GM18951 (cell line): ENCODE measurements around the gene PTPRU.

Experiments
- POLR2A ChIP-seq: IDR thresholded peaks from 4 replicates; pipeline ENCODE4 v1.6.1; 2011; ENCODE audit warnings: mild to moderate bottlenecking; ENCODE audit not compliant: insufficient read length, insufficient read depth; ENCODE audit errors: extremely low read depth
- in situ Hi-C: fragments of 300-500 bp; cut with MboI; formaldehyde crosslinking; loops from one replicate; pipeline ENCODE4 v1.12.0; 2022; ENCODE audit warnings: low sequenced_read_pairs, mixed read lengths, inconsistent platforms; ENCODE audit not compliant: unreplicated experiment

PTPRU gene

DNA sequence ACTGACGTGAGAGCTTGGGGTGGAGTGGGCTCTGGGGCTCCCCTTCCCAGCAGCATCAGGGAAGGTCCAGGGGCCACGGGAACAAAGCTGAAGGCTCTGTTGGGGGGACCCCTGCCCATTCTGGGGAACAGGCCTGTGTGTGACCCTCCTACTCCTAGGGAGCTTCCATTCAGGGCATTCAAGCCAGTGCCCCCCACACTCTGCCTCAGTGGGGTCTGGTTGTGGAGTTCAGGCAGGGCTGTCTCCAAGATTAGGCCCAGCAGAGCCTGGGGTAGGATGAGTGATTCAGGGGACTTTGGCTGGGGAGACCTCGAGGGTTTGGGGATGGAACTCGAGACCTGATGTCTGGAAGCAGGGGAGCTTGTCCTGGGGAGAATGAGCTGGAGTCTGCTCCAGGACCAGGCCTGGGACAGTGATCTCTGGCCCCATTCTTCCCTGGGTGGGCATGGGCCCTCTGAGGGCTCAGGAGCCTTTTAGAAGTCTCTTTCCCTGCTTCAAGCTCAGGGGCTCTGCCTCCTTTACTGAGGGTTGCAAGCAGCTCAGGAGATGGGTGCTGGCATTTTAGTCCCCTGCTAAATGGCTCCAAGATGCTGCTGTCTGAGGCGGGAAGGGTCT lies 81.7 kb downstream of the PTPRU start:
- no peak for TF ChIP-seq POLR2A
- in situ Hi-C loops, result no loop called here

DNA sequence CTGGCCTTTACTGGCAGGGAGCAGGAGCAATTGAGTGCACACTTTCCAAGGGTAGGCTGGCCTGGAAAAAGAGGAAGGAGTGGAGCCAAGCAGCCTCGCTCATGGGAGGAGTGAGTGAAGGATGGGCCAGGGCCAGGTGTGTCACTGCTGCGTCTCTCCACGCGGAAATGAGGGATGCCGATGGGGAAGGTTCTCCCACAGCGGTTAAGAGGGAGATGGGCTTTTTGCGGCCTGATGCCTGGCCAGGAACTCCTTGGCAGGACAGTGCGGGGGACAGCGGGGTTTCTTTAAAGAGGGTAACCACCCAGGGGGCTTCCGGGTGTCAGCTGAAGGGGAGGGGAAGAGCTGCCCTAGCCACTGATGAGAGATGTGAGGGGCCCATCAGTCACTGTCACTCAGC lies 82.4 kb downstream of the PTPRU start:
- in situ Hi-C loops, result no loop called here
- TF ChIP-seq POLR2A, result no peak

DNA sequence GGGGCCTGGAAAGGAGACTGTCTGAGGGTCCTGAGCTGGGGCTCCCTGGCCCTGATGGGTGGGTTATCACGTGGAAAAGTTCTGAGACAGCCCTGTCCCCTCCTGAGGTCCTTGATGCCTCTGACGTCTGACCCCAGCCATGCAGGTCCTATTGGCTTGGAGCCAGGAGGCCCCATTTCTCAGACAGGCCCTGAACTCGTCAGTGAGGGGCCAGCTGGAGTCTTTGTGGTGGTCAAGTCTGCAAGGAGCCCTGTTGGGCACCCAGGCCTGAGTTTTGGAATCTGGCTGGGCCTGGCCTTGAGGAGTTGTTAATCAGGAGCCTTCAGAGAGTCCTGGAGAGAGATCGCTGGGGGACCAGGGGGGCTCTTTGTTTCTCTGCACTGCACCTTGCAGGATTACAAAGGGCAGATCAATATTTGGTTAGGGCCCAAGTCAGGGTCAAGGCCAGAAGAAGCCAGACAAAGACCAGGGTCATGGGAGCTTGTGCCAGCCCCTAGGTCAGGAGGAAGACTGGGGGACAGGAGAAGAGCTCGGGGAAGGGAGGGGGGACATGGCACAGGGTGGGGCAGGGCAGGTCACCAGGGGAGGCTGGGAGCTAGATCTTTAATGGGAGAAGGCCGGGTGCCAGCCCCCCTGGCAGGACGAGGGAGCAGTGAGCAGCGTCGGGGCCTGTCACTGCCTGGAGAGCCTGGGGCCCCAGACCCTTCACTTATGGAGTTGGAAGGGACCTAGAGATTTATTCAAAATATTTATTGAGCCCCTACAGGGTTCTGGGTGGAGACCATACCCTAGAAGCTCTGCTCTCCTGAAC lies 83.2 kb downstream of the PTPRU start:
- in situ Hi-C loops, result no loop called here
- no peak for TF ChIP-seq POLR2A

DNA sequence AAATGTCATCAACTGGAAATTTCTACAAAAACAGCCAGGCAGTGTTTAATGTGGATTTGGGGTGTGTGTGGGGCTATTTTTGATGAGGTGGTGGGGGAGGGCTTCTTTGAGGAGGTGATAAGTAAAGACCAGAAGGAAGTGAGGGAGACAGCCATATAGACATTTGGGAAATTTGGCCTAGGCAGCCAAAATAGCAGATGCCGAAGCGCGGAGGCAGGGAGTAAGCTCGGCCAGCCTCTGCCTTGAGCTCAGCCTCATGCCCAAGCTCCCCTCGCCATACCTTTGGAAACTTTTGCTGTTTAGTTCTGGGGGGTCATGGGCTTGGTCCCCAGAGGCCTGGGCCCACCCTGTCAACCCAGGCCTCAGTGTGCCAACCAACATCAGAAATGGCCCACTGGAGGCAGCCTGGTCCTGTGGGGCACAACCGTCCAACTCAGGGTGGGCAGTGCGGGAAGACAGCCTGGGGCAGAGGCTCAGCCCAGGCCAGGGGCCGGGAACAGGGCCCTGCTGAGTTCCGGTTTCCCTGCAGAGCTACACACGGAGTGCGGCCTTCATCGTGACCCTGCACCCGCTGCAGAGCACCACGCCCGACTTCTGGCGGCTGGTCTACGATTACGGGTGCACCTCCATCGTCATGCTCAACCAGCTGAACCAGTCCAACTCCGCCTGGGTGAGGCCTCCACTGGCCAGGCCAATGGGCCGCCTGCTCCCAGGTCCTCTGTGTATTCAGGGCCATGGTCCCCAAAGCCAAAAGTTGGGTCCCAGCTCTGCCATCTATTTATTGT lies 84.0 kb downstream of the PTPRU start:
- no peak for TF ChIP-seq POLR2A
- in situ Hi-C loops, result no loop called here

DNA sequence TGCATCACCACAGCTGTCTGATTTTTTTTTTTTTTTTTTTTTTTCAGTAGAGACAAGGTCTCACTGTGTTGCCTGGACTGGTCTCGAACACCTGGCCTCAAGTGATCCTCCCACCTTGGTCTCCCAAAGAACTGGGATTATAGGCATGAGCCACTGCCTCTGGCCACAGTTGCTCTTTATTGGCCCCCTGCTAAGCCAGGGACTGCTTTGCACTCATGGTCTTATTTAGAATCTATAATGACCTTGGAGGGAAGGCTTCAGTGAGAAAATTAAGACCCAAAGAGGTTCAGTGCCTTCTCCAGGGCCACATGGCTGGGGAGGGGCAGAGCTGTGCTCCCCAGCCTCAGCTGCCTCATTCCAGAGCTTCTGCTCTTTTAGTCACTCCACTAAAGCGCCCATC lies 84.9 kb downstream of the PTPRU start:
- no peak for TF ChIP-seq POLR2A
- in situ Hi-C loops, result no loop called here

DNA sequence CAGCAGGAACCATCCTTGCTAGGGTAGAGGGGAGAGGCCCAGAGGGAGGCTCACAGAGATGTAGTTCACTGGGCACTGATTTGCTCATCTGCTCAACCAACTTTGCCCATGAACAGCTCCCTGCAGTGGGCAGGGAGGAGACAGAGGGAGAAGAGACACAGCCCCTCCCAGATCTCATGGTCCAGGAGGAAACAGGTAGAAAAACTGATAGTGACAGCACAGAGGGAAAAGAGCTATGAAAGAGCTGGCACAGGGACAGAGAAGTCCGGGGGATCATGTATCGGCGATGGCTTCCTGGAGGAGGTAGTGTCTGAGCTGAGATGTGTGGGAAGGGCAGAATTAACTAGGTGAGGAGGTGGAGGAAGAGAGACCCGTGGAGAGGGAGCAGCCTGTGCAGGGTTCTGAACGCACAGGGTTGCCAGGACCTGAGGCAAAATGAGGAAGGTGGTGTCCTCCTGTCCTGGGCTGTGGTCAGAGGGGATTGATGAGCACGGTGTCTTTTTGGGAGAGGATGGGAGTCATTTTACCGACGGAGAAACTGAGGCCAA lies 85.9 kb downstream of the PTPRU start:
- in situ Hi-C loops, result no loop called here
- TF ChIP-seq POLR2A, result no peak

DNA sequence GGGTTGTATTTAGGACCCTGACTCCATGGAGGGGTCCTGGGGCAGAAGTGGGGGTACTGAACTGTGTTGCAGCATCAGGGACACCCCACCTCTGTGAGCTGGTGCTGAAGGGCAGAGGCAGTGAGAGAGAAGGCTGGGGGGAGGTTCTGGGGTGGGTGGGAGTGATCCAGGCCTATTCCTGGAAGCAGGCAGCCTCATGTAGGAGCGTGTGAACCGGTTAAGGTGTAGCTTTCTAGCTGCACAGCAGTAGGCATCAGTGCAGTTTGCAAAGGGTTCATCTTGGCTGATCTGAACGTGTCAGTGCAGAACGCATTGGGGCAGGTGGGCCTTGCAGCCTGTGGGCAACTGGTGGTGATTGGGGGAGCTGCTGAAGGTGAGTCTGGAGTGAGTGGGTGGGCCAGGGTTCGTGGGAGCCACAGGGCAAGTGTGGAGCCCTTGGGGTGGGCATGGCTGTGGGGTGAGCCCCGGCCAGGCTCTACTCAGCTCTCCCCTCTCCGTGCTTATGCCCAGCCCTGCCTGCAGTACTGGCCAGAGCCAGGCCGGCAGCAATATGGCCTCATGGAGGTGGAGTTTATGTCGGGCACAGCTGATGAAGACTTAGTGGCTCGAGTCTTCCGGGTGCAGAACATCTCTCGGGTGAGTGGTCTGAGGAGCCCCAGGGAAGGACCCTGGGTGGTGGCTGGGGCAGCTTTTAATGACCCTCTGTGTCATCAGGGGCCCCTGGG lies 86.7 kb downstream of the PTPRU start:
- in situ Hi-C loops, result no loop called here
- TF ChIP-seq POLR2A, result no peak

DNA sequence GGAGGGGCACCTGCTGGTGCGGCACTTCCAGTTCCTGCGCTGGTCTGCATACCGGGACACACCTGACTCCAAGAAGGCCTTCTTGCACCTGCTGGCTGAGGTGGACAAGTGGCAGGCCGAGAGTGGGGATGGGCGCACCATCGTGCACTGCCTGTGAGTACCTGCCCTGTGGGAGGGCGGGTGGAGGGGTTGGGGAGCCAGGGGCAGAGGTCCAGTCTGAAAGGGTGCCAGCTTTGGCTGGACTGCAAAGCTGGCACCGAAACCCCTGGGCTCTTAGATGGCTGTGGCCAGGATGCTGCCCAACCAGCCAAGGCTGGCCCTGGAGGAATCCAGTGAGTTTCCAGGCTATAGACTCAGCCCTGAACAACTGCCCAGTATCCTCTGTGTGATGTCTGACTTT lies 87.3 kb downstream of the PTPRU start:
- no peak for TF ChIP-seq POLR2A
- in situ Hi-C loops, result no loop called here

DNA sequence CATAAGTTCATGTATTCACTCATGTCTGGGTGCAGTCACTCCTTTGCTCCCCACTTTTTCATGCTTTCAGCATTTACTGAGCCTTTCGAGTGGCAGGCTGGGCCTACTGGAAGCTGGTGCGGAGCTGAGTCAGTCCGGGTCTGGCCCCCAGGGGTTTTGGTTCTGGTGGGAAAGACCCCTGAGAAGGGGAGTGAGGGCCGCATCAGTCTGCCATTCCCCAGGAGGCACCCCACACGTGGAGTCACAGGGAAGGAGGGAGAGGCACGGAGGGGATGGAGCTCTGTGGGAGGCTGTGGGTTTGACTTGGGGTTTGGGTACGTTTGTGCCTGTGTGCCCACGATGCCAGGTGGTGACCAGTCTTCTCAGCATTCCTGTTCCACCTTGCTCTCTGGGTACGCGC lies 87.9 kb downstream of the PTPRU start:
- in situ Hi-C loops, result no loop called here
- no peak for TF ChIP-seq POLR2A

GRCh38 chr1:29324771-29325351 lies 88.5 kb downstream of the PTPRU start:
- no peak for TF ChIP-seq POLR2A
- in situ Hi-C loops, result no loop called here

- TF ChIP-seq POLR2A, result no peak
- in situ Hi-C loops, result no loop called here
Measured at GRCh38 chr1:29325675-29326074, 89.4 kb downstream of the PTPRU start.

- no peak for TF ChIP-seq POLR2A
- in situ Hi-C loops, result no loop called here
Measured at GRCh38 chr1:29326123-29326522, 89.8 kb downstream of the PTPRU start.

DNA sequence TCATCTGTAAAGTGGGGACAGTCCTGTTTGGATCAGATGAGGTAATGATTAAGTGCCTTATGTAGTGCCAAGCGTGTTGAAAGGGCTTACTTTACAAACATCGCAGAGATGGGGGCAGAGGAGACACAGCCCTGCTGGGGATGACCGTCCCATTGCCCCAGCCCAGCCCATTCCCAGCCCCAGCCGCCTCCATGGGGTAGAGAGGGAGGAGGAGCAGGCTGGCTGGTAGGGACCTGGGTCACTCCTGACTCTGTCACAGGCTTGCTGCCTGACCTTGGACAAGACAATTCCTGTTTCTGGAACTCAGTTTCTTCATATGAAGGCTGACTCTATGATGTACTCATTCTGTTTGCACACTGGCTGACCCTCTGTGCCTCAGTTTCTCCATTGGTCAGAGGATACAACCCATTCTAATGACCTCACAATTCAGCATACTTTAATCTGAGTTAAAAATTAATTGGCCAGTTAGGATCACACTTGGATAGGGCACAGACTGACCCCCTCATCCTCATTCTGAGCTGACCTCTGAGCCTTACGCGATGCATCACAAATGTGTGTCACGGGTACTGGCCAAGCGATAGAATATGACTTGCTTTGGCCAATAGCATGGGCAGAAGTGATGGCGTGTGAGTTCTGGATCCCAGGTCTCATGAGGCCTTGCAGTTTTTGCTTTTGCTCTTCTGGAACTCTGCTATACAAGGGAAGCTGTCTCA lies 91.1 kb downstream of the PTPRU start:
- in situ Hi-C loops, result no loop called here
- no peak for TF ChIP-seq POLR2A
